NCI-H748 (cell line): ENCODE data around the gene RFX6.

Experiments
- DNase-seq: peaks from one replicate; lab custom pipeline; 2025; ENCODE audit not compliant: unreplicated experiment; lab: John Stamatoyannopoulos, UW

Gene RFX6

GRCh38 chr6:116894669-116895068 is 17.6 kb downstream of the RFX6 start:
- DNase-seq: no peak

- no peak for DNase-seq
Observed at GRCh38 chr6:116895935-116896334, 18.9 kb downstream of the RFX6 start.

- no peak for DNase-seq
Observed at GRCh38 chr6:116902634-116903033, 25.6 kb downstream of the RFX6 start.

- DNase-seq: no peak
Observed at GRCh38 chr6:116922853-116923548, 46.0 kb downstream of the RFX6 start.

- DNase-seq: no peak
Observed at GRCh38 chr6:116924245-116924644, 47.2 kb downstream of the RFX6 start.

- no peak for DNase-seq
Observed at GRCh38 chr6:116925088-116925794, 48.2 kb downstream of the RFX6 start.

GRCh38 chr6:116928677-116929076 is 51.6 kb downstream of the RFX6 start:
- no peak for DNase-seq

GRCh38 chr6:116929825-116930224 is 52.8 kb downstream of the RFX6 start:
- DNase-seq: no peak

- no peak for DNase-seq
Observed at GRCh38 chr6:116931456-116931855, 54.4 kb downstream of the RFX6 start.

- DNase-seq: no peak
Observed at GRCh38 chr6:116932496-116932895, 55.5 kb downstream of the RFX6 start.

- DNase-seq: no peak
Observed at GRCh38 chr6:116933485-116933884, 56.4 kb downstream of the RFX6 start.

GRCh38 chr6:116938305-116938704 is 61.3 kb downstream of the RFX6 start:
- no peak for DNase-seq

- DNase-seq: no peak
Observed at GRCh38 chr6:116941727-116942126, 64.7 kb downstream of the RFX6 start.

GRCh38 chr6:116945809-116946208 is 68.8 kb downstream of the RFX6 start:
- no peak for DNase-seq

- DNase-seq: peak; percentile 21
Observed at GRCh38 chr6:116948533-116949304, 71.7 kb downstream of the RFX6 start.

GRCh38 chr6:116949964-116950363 is 72.9 kb downstream of the RFX6 start:
- DNase-seq: no peak

- peak; percentile 70 for DNase-seq
Observed at GRCh38 chr6:116954335-116954734, 77.3 kb downstream of the RFX6 start.

- peak; percentile 91 for DNase-seq
Observed at GRCh38 chr6:116954938-116955337, 77.9 kb downstream of the RFX6 start.

GRCh38 chr6:116955773-116956172 is 78.7 kb downstream of the RFX6 start:
- no peak for DNase-seq

GRCh38 chr6:116963972-116964371 is 86.9 kb downstream of the RFX6 start:
- no peak for DNase-seq

GRCh38 chr6:116966675-116967576 is 89.9 kb downstream of the RFX6 start:
- DNase-seq: no peak
